GM23338 (cell line): ENCODE measurements around the gene OR12D2. TPM values are rescaled to one million over a fixed set of nuclear protein-coding genes. Genes with fewer than 3 reads are reported as not detected.
"Not testable (repeated sequence)": the region's sequence is repeated elsewhere in the genome, so short reads cannot be mapped to it uniquely, and the experiment has no call there.

Experiments
- ATAC-seq: fragments of 200-7000 bp; cut with Tn5 transposase; 3 replicates; pipeline ENCODE4 v1.9.1; 2020
- DNase-seq: peaks from one replicate; pipeline ENCODE4 v3.0.0-alpha.2; 2015; ENCODE audit warnings: low spot score
- H2AFZ ChIP-seq: fragments of 200-600 bp; sonication (generic); 2 replicates; pipeline ENCODE4 v1.8.0; 2016; ENCODE audit warnings: antibody characterized with exemption, mild to moderate bottlenecking, moderate library complexity
- H3F3A ChIP-seq: fragments of 200-600 bp; sonication (generic); replicated peaks from 2 replicates; pipeline ENCODE4 v1.8.0; 2017; ENCODE audit warnings: antibody characterized with exemption, mixed run types, low read depth
- H3K27ac ChIP-seq: fragments of 200-600 bp; sonication (generic); 2 replicates; pipeline ENCODE4 v1.6.1; 2016; ENCODE audit warnings: low read depth
- H3K27me3 ChIP-seq: fragments of 200-600 bp; sonication (generic); 2 replicates; pipeline ENCODE4 v1.8.0; 2016; ENCODE audit warnings: mild to moderate bottlenecking, mixed run types, moderate library complexity; ENCODE audit not compliant: insufficient read depth
- H3K36me3 ChIP-seq: fragments of 200-600 bp; sonication (generic); 2 replicates; pipeline ENCODE4 v1.8.0; 2016; ENCODE audit warnings: mild to moderate bottlenecking; ENCODE audit not compliant: insufficient read depth
- H3K4me1 ChIP-seq: fragments of 200-600 bp; sonication (generic); 2 replicates; pipeline ENCODE4 v1.8.0; 2016; ENCODE audit warnings: mild to moderate bottlenecking, moderate library complexity; ENCODE audit not compliant: insufficient read depth
- H3K4me2 ChIP-seq: fragments of 200-600 bp; sonication (generic); 2 replicates; pipeline ENCODE4 v1.7.1; 2017; ENCODE audit warnings: mixed run types
- H3K4me3 ChIP-seq: fragments of 200-600 bp; sonication (generic); 2 replicates; pipeline ENCODE4 v1.6.1; 2016; ENCODE audit warnings: mixed run types
- H3K79me2 ChIP-seq: fragments of 200-600 bp; sonication (generic); replicated peaks from 2 replicates; pipeline ENCODE4 v1.8.0; 2017; ENCODE audit warnings: mild to moderate bottlenecking; ENCODE audit not compliant: insufficient read depth
- H3K9me2 ChIP-seq: fragments of 200-600 bp; sonication (generic); 2 replicates; pipeline ENCODE4 v1.8.0; 2017; ENCODE audit not compliant: insufficient read depth
- H4K20me1 ChIP-seq: fragments of 200-600 bp; sonication (generic); replicated peaks from 2 replicates; pipeline ENCODE4 v1.8.0; 2017; ENCODE audit warnings: mild to moderate bottlenecking; ENCODE audit not compliant: insufficient read depth
- H3K27ac Mint-ChIP-seq: 2 replicates; pipeline ENCODE4 v1.8.0; 2020; ENCODE audit warnings: inconsistent platforms, mild to moderate bottlenecking, moderate library complexity, mixed read lengths
- H3K27me3 Mint-ChIP-seq: 3 replicates; pipeline ENCODE4 v1.8.0; 2022; ENCODE audit warnings: low read depth, mild to moderate bottlenecking, moderate library complexity, mixed read lengths, inconsistent platforms; ENCODE audit not compliant: insufficient read depth, poor library complexity
- H3K36me3 Mint-ChIP-seq: 3 replicates; pipeline ENCODE4 v1.8.0; 2021; ENCODE audit warnings: low read depth, mild to moderate bottlenecking, inconsistent platforms, moderate library complexity, mixed read lengths
- H3K4me1 Mint-ChIP-seq: 3 replicates; pipeline ENCODE4 v1.8.0; 2020; ENCODE audit warnings: mild to moderate bottlenecking, inconsistent platforms, mixed read lengths
- H3K4me3 Mint-ChIP-seq: 3 replicates; pipeline ENCODE4 v1.8.0; 2021; ENCODE audit warnings: moderate library complexity, mild to moderate bottlenecking, inconsistent platforms, mixed read lengths
- H3K9me3 Mint-ChIP-seq: 3 replicates; pipeline ENCODE4 v1.8.0; 2020; ENCODE audit warnings: moderate library complexity, mild to moderate bottlenecking, inconsistent platforms, mixed read lengths
- CTCF ChIP-seq, 2 experiments: fragments of 200-600 bp in 1 of 2; sonication (generic) in 1 of 2; conservative IDR thresholded peaks; 2 replicates each; pipeline versions ENCODE4 v1.5.1 to v1.6.1; 2016 to 2017; ENCODE audit warnings: antibody characterized with exemption in 2 of 2, low read depth in 2 of 2, mild to moderate bottlenecking in 2 of 2, moderate library complexity in 1 of 2
- ETS1 ChIP-seq: IDR thresholded peaks from 2 replicates; pipeline ENCODE4 v1.6.1; 2016; ENCODE audit warnings: antibody characterized with exemption
- EZH2phosphoT487 ChIP-seq: fragments of 200-600 bp; sonication (generic); IDR thresholded peaks from one replicate; pipeline ENCODE4 v1.8.1; 2018; ENCODE audit warnings: antibody characterized with exemption; ENCODE audit not compliant: unreplicated experiment
- NANOG ChIP-seq: IDR thresholded peaks from 2 replicates; pipeline ENCODE4 v1.6.1; 2016; ENCODE audit warnings: antibody characterized with exemption, borderline replicate concordance
- ZNF114 ChIP-seq: fragments of 250-450 bp; sonication (Bioruptor Pico); IDR thresholded peaks from 2 replicates; pipeline ENCODE4 v1.5.0; 2020; ENCODE audit warnings: mild to moderate bottlenecking, moderate library complexity
- ZNF331 ChIP-seq: fragments of 250-450 bp; sonication (Bioruptor Pico); IDR thresholded peaks from 2 replicates; pipeline ENCODE4 v1.5.0; 2020; ENCODE audit warnings: low read depth, mild to moderate bottlenecking, moderate library complexity
- ZNF462 ChIP-seq: fragments of 250-450 bp; sonication (Bioruptor Pico); IDR thresholded peaks from 2 replicates; pipeline ENCODE4 v1.5.0; 2020; ENCODE audit warnings: mild to moderate bottlenecking, moderate library complexity
- polyA plus RNA-seq: library from polyadenylated mRNA; unstranded; fragments of >200 nt; fragmentation: Nextera tagmentation; extraction: Ambion mirVana; gene quantifications from 2 replicates; pipeline ENCODE4 v1.2.1, GENCODE V29; 2016
- total RNA-seq: library from RNA; depleted of rRNA; stranded (reverse); fragments of >200 nt; shearing (Covaris generic); gene quantifications from 2 replicates; pipeline ENCODE4 v1.2.3, GENCODE V29; 2014

The OR12D2 gene
- total and polyA plus RNA-seq, 2 experiments from 2014 or later, result not detected

- TF ChIP-seq CTCF (conservative IDR thresholded peaks at IDR 0.05; ENCODE audit: low read depth in 2 of 2), result 0 out of 4 replicates have a peak, but pooled peaks of 1 of the 2 experiments have one; percentile 15
- TF ChIP-seq ZNF331 (CRISPR knock-in tag), result no peak
Observed at GRCh38 chr6:29426654-29427053, 31.2 kb downstream of the OR12D2 start (continued).

GRCh38 chr6:29436730-29437129 lies 41.3 kb downstream of the OR12D2 start:
- TF ChIP-seq CTCF (conservative IDR thresholded peaks at IDR 0.05; ENCODE audit: low read depth in 2 of 2), result peak; percentile 56 to 73
- not testable (repeated sequence) for H3K36me3 ChIP-seq, H3K4me3 Mint-ChIP-seq, H3K9me3 Mint-ChIP-seq, H3K4me1 Mint-ChIP-seq, H4K20me1 ChIP-seq, H3K79me2 ChIP-seq, H3K27ac ChIP-seq, H3K9me2 ChIP-seq, H3K27me3 ChIP-seq, H3K4me2 ChIP-seq, H3K27ac Mint-ChIP-seq, H3F3A ChIP-seq, H3K4me3 ChIP-seq, H3K4me1 ChIP-seq, H3K27me3 Mint-ChIP-seq, H3K36me3 Mint-ChIP-seq
- peak overlapping the region; percentile 6; the same call in 1 of the 2 replicates for H2AFZ ChIP-seq
- peak; percentile 68 for ATAC-seq
- DNase-seq, result peak; percentile 66

GRCh38 chr6:29439006-29439405 lies 43.6 kb downstream of the OR12D2 start, which contains the start of gene OR10C1:
TSS of gene OR10C1 (plus strand) at chr6:29439306. CDS start at chr6:29440016, 710 bp downstream.
- no peak for ATAC-seq
- DNase-seq, result no peak
- Histone ChIP-seq H3K79me2 (no peaks in the 10 kb centered on the region), H3K27me3 (no peaks in the 10 kb centered on the region), H2AFZ (no peak within 1 kb of the TSS), H3F3A (no peaks in the 10 kb centered on the region), H3K4me3 (no peak within 1 kb of the TSS), H3K36me3 (no peaks in the 10 kb centered on the region), H3K9me2 (no peaks in the 10 kb centered on the region; the same call in 1 of the 2 replicates), H3K4me2 (no peak within 1 kb of the TSS), H3K27ac (no peak within 1 kb of the TSS), H4K20me1 (no peaks in the 10 kb centered on the region), H3K4me1 (no peaks in the 10 kb centered on the region)
- no peak within 1 kb of the TSS; the same call in 1 of the 2 replicates for H3K27ac Mint-ChIP-seq
- H3K36me3 Mint-ChIP-seq, result no peaks in the 10 kb centered on the region
- no peak within 1 kb of the TSS for H3K4me3 Mint-ChIP-seq
- no peaks in the 10 kb centered on the region for H3K4me1 Mint-ChIP-seq
- peaks cover 2% of the 10 kb centered on the region; the same call in 2 of the 3 replicates for H3K9me3 Mint-ChIP-seq
- peaks cover 6% of the 10 kb centered on the region for H3K27me3 Mint-ChIP-seq
- TF ChIP-seq ETS1 (no peak), ZNF462 (CRISPR knock-in tag) (no peak), ZNF114 (CRISPR knock-in tag) (no peak), EZH2phosphoT487 (no peak), NANOG (no peak), ZNF331 (CRISPR knock-in tag) (no peak)
